Muscle of leg (tissue), 11 donors: ENCODE measurements around the gene MDM4. TPM values are rescaled to one million over a fixed set of nuclear protein-coding genes. Genes with fewer than 3 reads are reported as not detected.

Source experiments
- DNase-seq: peaks from one replicate; pipeline ENCODE4 v3.0.0; 2013
- H3K27ac ChIP-seq: one replicate; pipeline ENCODE4 v1.5.1; 2013; ENCODE audit warnings: mild to moderate bottlenecking, low read length, control low read depth
- H3K27me3 ChIP-seq: one replicate; pipeline ENCODE4 v1.6.1; 2013; ENCODE audit warnings: low read length; ENCODE audit not compliant: control insufficient read depth, insufficient read depth
- H3K36me3 ChIP-seq: one replicate; pipeline ENCODE4 v1.6.1; 2013; ENCODE audit warnings: low read length; ENCODE audit not compliant: control insufficient read depth, insufficient read depth
- H3K4me1 ChIP-seq: one replicate; pipeline ENCODE4 v1.6.1; 2013; ENCODE audit warnings: low read length; ENCODE audit not compliant: control insufficient read depth, insufficient read depth
- H3K4me3 ChIP-seq: one replicate; pipeline ENCODE4 v1.5.1; 2013; ENCODE audit warnings: low read length, control low read depth
- H3K9me3 ChIP-seq: replicated peaks from 2 replicates; pipeline ENCODE4 v1.6.1; 2013; ENCODE audit warnings: low read depth, low read length; ENCODE audit not compliant: control insufficient read depth
- WGBS: methylation state at CpG from one replicate; pipeline ENCODE4 v1.1.5; 2013; ENCODE audit warnings: missing lambda C conversion rate; ENCODE audit not compliant: insufficient coverage; 5-methylcytosine and 5-hydroxymethylcytosine counted together
- polyA plus RNA-seq, 8 donors: library from polyadenylated mRNA; unstranded; fragments of 120-200 nt; gene quantifications; one replicate each; pipeline versions ENCODE4 v1.2.1 to v1.2.3, GENCODE V29; 2013; ENCODE audit warnings: inconsistent platforms in 1 of 8, low replicate concordance in 1 of 8; ENCODE audit not compliant: insufficient read length in 8 of 8, insufficient read depth in 1 of 8
- total RNA-seq: library from RNA; stranded (reverse); fragments of 120-200 nt; gene quantifications from one replicate; pipeline ENCODE4 v1.2.4, GENCODE V29; 2013

Gene MDM4
- total and polyA plus RNA-seq, 9 donors = 9.9 to 37.1 (median 23.8) TPM

GRCh38 chr1:204530932-204531331 is 14.7 kb downstream of the MDM4 start:
- Histone ChIP-seq H3K9me3 (no peaks in the 10 kb centered on the region), H3K4me1 (no peaks in the 10 kb centered on the region), H3K27me3 (no peaks in the 10 kb centered on the region), H3K36me3 (peaks cover 58% of the 10 kb centered on the region), H3K4me3 (no peak overlapping the region), H3K27ac (no peak overlapping the region)
- no peak for DNase-seq
- no CpG with 5 or more reads among the region's 1 CpG for WGBS

- Histone ChIP-seq H3K4me1 (no peaks in the 10 kb centered on the region), H3K27me3 (no peaks in the 10 kb centered on the region), H3K36me3 (peaks cover 53% of the 10 kb centered on the region), H3K4me3 (no peak overlapping the region), H3K27ac (no peak overlapping the region), H3K9me3 (no peaks in the 10 kb centered on the region)
- DNase-seq = no peak
These were observed 16.6 kb downstream of the MDM4 start for GRCh38 chr1:204532832-204533231.

- no peak for DNase-seq
- WGBS = no CpG with 5 or more reads among the region's 2 CpGs
These were observed 25.4 kb downstream of the MDM4 start for GRCh38 chr1:204541626-204542025.

GRCh38 chr1:204544321-204544720 is 28.1 kb downstream of the MDM4 start:
- no peaks in the 10 kb centered on the region for H3K4me1 ChIP-seq
- H3K27me3 ChIP-seq = no peaks in the 10 kb centered on the region
- H3K36me3 ChIP-seq = peaks cover 47% of the 10 kb centered on the region
- WGBS = no CpG with 5 or more reads among the region's 2 CpGs
- no peaks in the 10 kb centered on the region for H3K9me3 ChIP-seq
- no peak overlapping the region for H3K4me3 ChIP-seq
- DNase-seq = no peak
- H3K27ac ChIP-seq = no peak overlapping the region

More at GRCh38 chr1:204541626-204542025, 25.4 kb downstream of the MDM4 start:
- peaks cover 56% of the 10 kb centered on the region for H3K36me3 ChIP-seq
- no peaks in the 10 kb centered on the region for H3K9me3 ChIP-seq
- no peaks in the 10 kb centered on the region for H3K4me1 ChIP-seq
- no peak overlapping the region for H3K27ac ChIP-seq
- H3K27me3 ChIP-seq = no peaks in the 10 kb centered on the region
- no peak overlapping the region for H3K4me3 ChIP-seq

GRCh38 chr1:204545202-204545601 is 29.0 kb downstream of the MDM4 start:
- WGBS = no CpG with 5 or more reads among the region's 2 CpGs
- Histone ChIP-seq H3K27me3 (no peaks in the 10 kb centered on the region), H3K36me3 (peaks cover 46% of the 10 kb centered on the region), H3K27ac (no peak overlapping the region), H3K9me3 (no peaks in the 10 kb centered on the region), H3K4me3 (no peak overlapping the region), H3K4me1 (no peaks in the 10 kb centered on the region)
- DNase-seq = no peak

GRCh38 chr1:204545881-204546280 is 29.7 kb downstream of the MDM4 start:
- Histone ChIP-seq H3K4me3 (no peak overlapping the region), H3K27me3 (no peaks in the 10 kb centered on the region), H3K4me1 (no peaks in the 10 kb centered on the region), H3K27ac (no peak overlapping the region), H3K9me3 (no peaks in the 10 kb centered on the region), H3K36me3 (peaks cover 51% of the 10 kb centered on the region)
- no peak for DNase-seq
- no CpG with 5 or more reads among the region's 2 CpGs for WGBS

GRCh38 chr1:204548265-204548664 is 32.1 kb downstream of the MDM4 start:
- Histone ChIP-seq H3K4me3 (no peak overlapping the region), H3K4me1 (no peaks in the 10 kb centered on the region), H3K36me3 (peaks cover 54% of the 10 kb centered on the region), H3K27me3 (no peaks in the 10 kb centered on the region), H3K27ac (no peak overlapping the region), H3K9me3 (no peaks in the 10 kb centered on the region)
- no peak for DNase-seq
- WGBS = no CpG with 5 or more reads among the region's 2 CpGs

GRCh38 chr1:204549313-204549712 is 33.1 kb downstream of the MDM4 start:
- 89% methylated on average over 5 of the region's 6 CpGs for WGBS
- DNase-seq = no peak
- Histone ChIP-seq H3K4me3 (no peak overlapping the region), H3K4me1 (no peaks in the 10 kb centered on the region), H3K9me3 (no peaks in the 10 kb centered on the region), H3K27ac (no peak overlapping the region), H3K27me3 (no peaks in the 10 kb centered on the region), H3K36me3 (peaks cover 51% of the 10 kb centered on the region)

- no peak for DNase-seq
- H3K9me3 ChIP-seq = no peaks in the 10 kb centered on the region
- H3K27me3 ChIP-seq = no peaks in the 10 kb centered on the region
- H3K27ac ChIP-seq = no peak overlapping the region
- H3K36me3 ChIP-seq = peaks cover 44% of the 10 kb centered on the region
- H3K4me1 ChIP-seq = no peaks in the 10 kb centered on the region
- 72% methylated on average over 4 of the region's 5 CpGs for WGBS
- H3K4me3 ChIP-seq = no peak overlapping the region
These were observed 34.7 kb downstream of the MDM4 start for GRCh38 chr1:204550926-204551325.

GRCh38 chr1:204556458-204557052 is 40.3 kb downstream of the MDM4 start:
- Histone ChIP-seq H3K9me3 (no peaks in the 10 kb centered on the region), H3K27ac (no peak overlapping the region), H3K27me3 (no peaks in the 10 kb centered on the region), H3K4me3 (no peak overlapping the region), H3K36me3 (peaks cover 17% of the 10 kb centered on the region), H3K4me1 (no peaks in the 10 kb centered on the region)
- no peak for DNase-seq
- WGBS = 100% methylated on average over 1 of the region's 7 CpGs

GRCh38 chr1:204558467-204558866 is 42.3 kb downstream of the MDM4 start:
- 60% methylated on average over 1 of the region's 2 CpGs for WGBS
- H3K36me3 ChIP-seq = peaks cover 9% of the 10 kb centered on the region

More at GRCh38 chr1:204558467-204558866, 42.3 kb downstream of the MDM4 start:
- Histone ChIP-seq H3K27me3 (no peaks in the 10 kb centered on the region), H3K4me1 (no peaks in the 10 kb centered on the region), H3K4me3 (no peak overlapping the region), H3K9me3 (no peaks in the 10 kb centered on the region), H3K27ac (no peak overlapping the region)
- no peak for DNase-seq
